H1 (cell line): ENCODE measurements around the gene RASGEF1C. TPM values are rescaled to one million over a fixed set of nuclear protein-coding genes. Genes with fewer than 3 reads are reported as not detected.

Experiments used
- CTCF ChIA-PET: fragments of 300-600 bp; sonication (Branson Sonifier 250); formaldehyde crosslinking; loops from one replicate; lab custom pipeline; 2021; ENCODE audit not compliant: partially characterized antibody; lab: Charles Lee
- POLR2A ChIA-PET: fragments of 300-600 bp; sonication (Branson Sonifier 250); formaldehyde crosslinking; loops from one replicate; lab custom pipeline; 2021; ENCODE audit warnings: inconsistent platforms; ENCODE audit not compliant: partially characterized antibody; lab: Charles Lee
- DNase-seq, 2 experiments: peaks; one replicate each; pipeline versions ENCODE4 v3.0.0 to v3.0.0-alpha.2; 2010 to 2022; ENCODE audit warnings: low spot score in 2 of 2, low read depth in 1 of 2, mixed read lengths in 1 of 2
- FAIRE-seq: peaks from 2 replicates; lab custom pipeline; 2011; peaks lifted over from hg19 to GRCh38; lab: Jason Lieb, UNC
- H2AFZ ChIP-seq: 2 replicates; pipeline ENCODE4 v1.8.1; 2012; ENCODE audit warnings: low read length, inconsistent platforms
- H2AK5ac ChIP-seq: 2 replicates; pipeline ENCODE4 v1.6.1; 2013; ENCODE audit warnings: low read depth, low read length
- H2BK120ac ChIP-seq: replicated peaks from 2 replicates; pipeline ENCODE3; 2013; ENCODE audit warnings: low read depth, low read length, inconsistent platforms
- H2BK12ac ChIP-seq: 2 replicates; pipeline ENCODE4 v1.6.1; 2013; ENCODE audit warnings: low read depth, low read length
- H2BK15ac ChIP-seq: 2 replicates; pipeline ENCODE4 v1.6.1; 2013; ENCODE audit warnings: low read length
- H2BK20ac ChIP-seq: 2 replicates; pipeline ENCODE4 v1.6.1; 2013; ENCODE audit warnings: low read length
- H2BK5ac ChIP-seq: 2 replicates; pipeline ENCODE4 v1.6.1; 2013; ENCODE audit warnings: low read depth, low read length
- H3K14ac ChIP-seq: 2 replicates; pipeline ENCODE4 v1.6.1; 2013; ENCODE audit warnings: inconsistent platforms; ENCODE audit not compliant: insufficient read length
- H3K18ac ChIP-seq: 2 replicates; pipeline ENCODE4 v1.6.1; 2013; ENCODE audit warnings: low read length; ENCODE audit errors: extremely low read depth
- H3K23ac ChIP-seq: 2 replicates; pipeline ENCODE4 v1.6.1; 2013; ENCODE audit warnings: inconsistent platforms; ENCODE audit not compliant: insufficient read length
- H3K23me2 ChIP-seq: 2 replicates; pipeline ENCODE4 v1.6.1; 2013; ENCODE audit warnings: low read depth, low read length
- H3K27ac ChIP-seq: 2 replicates; pipeline ENCODE4 v1.6.1; 2011; ENCODE audit warnings: low read depth, low read length, inconsistent platforms
- H3K27me3 ChIP-seq, 4 experiments: replicated peaks in 1 of 4; 1 replicate in 1 of 4; 2 replicates in 3 of 4; pipeline versions ENCODE4 v1.6.1 to v1.8.1; 2011 to 2013; ENCODE audit warnings: low read length in 3 of 4, mild to moderate bottlenecking in 3 of 4, inconsistent platforms in 2 of 4, mixed read lengths in 2 of 4, moderate library complexity in 1 of 4; ENCODE audit not compliant: control insufficient read depth in 3 of 4, insufficient read depth in 3 of 4; ENCODE audit errors: extremely low read depth in 1 of 4
- H3K36me3 ChIP-seq, 4 experiments: 2 replicates each; pipeline versions ENCODE4 v1.6.1 to v1.8.1; 2011 to 2013; ENCODE audit warnings: mild to moderate bottlenecking in 4 of 4, low read length in 3 of 4, moderate library complexity in 2 of 4, control low read depth in 1 of 4, inconsistent platforms in 1 of 4; ENCODE audit not compliant: insufficient read depth in 4 of 4, control insufficient read depth in 2 of 4
- H3K4ac ChIP-seq: replicated peaks from 2 replicates; pipeline ENCODE3; 2013; ENCODE audit warnings: low read length, low read depth, mixed read lengths, inconsistent platforms; ENCODE audit not compliant: insufficient read length
- H3K4me1 ChIP-seq, 4 experiments: replicated peaks in 1 of 4; 1 replicate in 1 of 4; 2 replicates in 3 of 4; pipeline versions ENCODE4 v1.6.1 to v1.8.1; 2011 to 2013; ENCODE audit warnings: low read length in 3 of 4, inconsistent platforms in 2 of 4, mixed read lengths in 1 of 4; ENCODE audit not compliant: insufficient read depth in 4 of 4, control insufficient read depth in 3 of 4
- H3K4me2 ChIP-seq, 2 experiments: 2 replicates each; pipeline versions ENCODE4 v1.6.1 to v1.8.1; 2011 to 2013; ENCODE audit warnings: low read depth in 2 of 2, low read length in 2 of 2, control low read depth in 1 of 2, inconsistent platforms in 1 of 2, mild to moderate bottlenecking in 1 of 2; ENCODE audit not compliant: insufficient read depth in 1 of 2
- H3K4me3 ChIP-seq, 4 experiments: fragments of 200-600, 300-600 bp in 1 of 4; sonication (generic), shearing (Covaris generic), sonication (Bioruptor Twin) in 1 of 4; 2 replicates each; pipeline versions ENCODE4 v1.5.1 to v1.8.1; 2011 to 2016; ENCODE audit warnings: low read length in 4 of 4, low read depth in 3 of 4, control low read depth in 2 of 4, inconsistent platforms in 2 of 4, mild to moderate bottlenecking in 2 of 4, mixed read lengths in 1 of 4, moderate library complexity in 1 of 4; ENCODE audit not compliant: insufficient read depth in 2 of 4; ENCODE audit errors: extremely low read depth in 1 of 4
- H3K56ac ChIP-seq: replicated peaks from 2 replicates; pipeline ENCODE3; 2013; ENCODE audit warnings: low read depth, mild to moderate bottlenecking, mixed read lengths, low read length, inconsistent platforms; ENCODE audit not compliant: insufficient read length
- H3K79me1 ChIP-seq: 2 replicates; pipeline ENCODE4 v1.6.1; 2013; ENCODE audit warnings: low read depth, low read length, control low read depth
- H3K79me2 ChIP-seq, 2 experiments: 2 replicates each; pipeline versions ENCODE4 v1.6.1 to v1.8.1; 2012 to 2013; ENCODE audit warnings: low read length in 2 of 2, mild to moderate bottlenecking in 2 of 2, inconsistent platforms in 1 of 2; ENCODE audit not compliant: insufficient read depth in 2 of 2, control insufficient read depth in 1 of 2
- H3K9ac ChIP-seq, 4 experiments: replicated peaks in 1 of 4; 1 replicate in 1 of 4; 2 replicates in 3 of 4; pipeline versions ENCODE4 v1.6.1 to v1.8.1; 2011 to 2013; ENCODE audit warnings: low read depth in 3 of 4, low read length in 3 of 4, control low read depth in 2 of 4, mild to moderate bottlenecking in 2 of 4, moderate library complexity in 2 of 4, inconsistent platforms in 1 of 4; ENCODE audit errors: extremely low read depth in 1 of 4
- H3K9me3 ChIP-seq, 2 experiments: 2 replicates each; pipeline versions ENCODE4 v1.6.1 to v1.8.1; 2012 to 2013; ENCODE audit warnings: mild to moderate bottlenecking in 2 of 2, moderate library complexity in 2 of 2, control low read depth in 1 of 2, inconsistent platforms in 1 of 2, low read depth in 1 of 2, low read length in 1 of 2, mixed read lengths in 1 of 2; ENCODE audit not compliant: insufficient read depth in 2 of 2
- H4K20me1 ChIP-seq, 2 experiments: replicated peaks in 1 of 2; 2 replicates each; pipeline versions ENCODE3 to v1.8.1; 2011 to 2013; ENCODE audit warnings: inconsistent platforms in 2 of 2, low read length in 2 of 2, mild to moderate bottlenecking in 1 of 2; ENCODE audit not compliant: insufficient read depth in 2 of 2, control insufficient read depth in 1 of 2
- H4K5ac ChIP-seq: 2 replicates; pipeline ENCODE4 v1.6.1; 2013; ENCODE audit warnings: low read length, low read depth, mixed read lengths, inconsistent platforms; ENCODE audit not compliant: insufficient read length
- H4K8ac ChIP-seq: 2 replicates; pipeline ENCODE4 v1.8.0; 2013; ENCODE audit warnings: mild to moderate bottlenecking, moderate library complexity, low read length, inconsistent platforms; ENCODE audit not compliant: insufficient read depth; ENCODE audit errors: extremely low read depth
- H4K91ac ChIP-seq: replicated peaks from 2 replicates; pipeline ENCODE3; 2013; ENCODE audit warnings: low read length, mixed read lengths, inconsistent platforms; ENCODE audit not compliant: insufficient read length
- SP4 ChIP-seq: IDR thresholded peaks from 2 replicates; pipeline ENCODE4 v1.6.1; 2012; ENCODE audit warnings: low read length, inconsistent platforms
- WGBS, 2 experiments: shearing (Covaris generic) in 1 of 2; methylation state at CpG; one replicate each; pipeline versions ENCODE4 v1.1.6 to v1.1.7; 2013 to 2015; ENCODE audit warnings: low lambda C conversion rate in 2 of 2, mixed read lengths in 2 of 2, inconsistent platforms in 1 of 2, low coverage in 1 of 2, missing lambda C conversion rate in 1 of 2; ENCODE audit not compliant: insufficient replicate concordance in 2 of 2, insufficient coverage in 1 of 2, insufficient read length in 1 of 2; ENCODE audit errors: extremely low coverage in 1 of 2, missing lambda C conversion rate in 1 of 2; 5-methylcytosine and 5-hydroxymethylcytosine counted together
- polyA plus RNA-seq, 7 experiments: library from polyadenylated mRNA; depleted of rRNA in 3 of 7; stranded (reverse) in 5 of 7; unstranded in 2 of 7; fragments of >200 nt in 5 of 7; fragments of 200-250 nt in 2 of 7; gene quantifications; 1 replicate in 5 of 7; 2 replicates in 1 of 7; 4 replicates in 1 of 7; pipeline versions ENCODE4 v1.2.1 to v1.2.3, GENCODE V29; 2011 to 2013; ENCODE audit warnings: missing spikeins in 2 of 7, mixed read lengths in 2 of 7
- total RNA-seq: library from RNA; stranded (reverse); fragmentation: NEBNext Ultra II Directional; extraction: Animal tissue kit (Norgen Biotek cat#: 25700); gene quantifications from 2 replicates; pipeline ENCODE4 v1.2.1, GENCODE V29; 2021

RASGEF1C gene
- total and polyA plus RNA-seq, 2 of the 8 experiments (the other 6 are each of a cell fraction or from before 2014, with no cell fraction given) = 0.26 to 0.61 TPM

DNA sequence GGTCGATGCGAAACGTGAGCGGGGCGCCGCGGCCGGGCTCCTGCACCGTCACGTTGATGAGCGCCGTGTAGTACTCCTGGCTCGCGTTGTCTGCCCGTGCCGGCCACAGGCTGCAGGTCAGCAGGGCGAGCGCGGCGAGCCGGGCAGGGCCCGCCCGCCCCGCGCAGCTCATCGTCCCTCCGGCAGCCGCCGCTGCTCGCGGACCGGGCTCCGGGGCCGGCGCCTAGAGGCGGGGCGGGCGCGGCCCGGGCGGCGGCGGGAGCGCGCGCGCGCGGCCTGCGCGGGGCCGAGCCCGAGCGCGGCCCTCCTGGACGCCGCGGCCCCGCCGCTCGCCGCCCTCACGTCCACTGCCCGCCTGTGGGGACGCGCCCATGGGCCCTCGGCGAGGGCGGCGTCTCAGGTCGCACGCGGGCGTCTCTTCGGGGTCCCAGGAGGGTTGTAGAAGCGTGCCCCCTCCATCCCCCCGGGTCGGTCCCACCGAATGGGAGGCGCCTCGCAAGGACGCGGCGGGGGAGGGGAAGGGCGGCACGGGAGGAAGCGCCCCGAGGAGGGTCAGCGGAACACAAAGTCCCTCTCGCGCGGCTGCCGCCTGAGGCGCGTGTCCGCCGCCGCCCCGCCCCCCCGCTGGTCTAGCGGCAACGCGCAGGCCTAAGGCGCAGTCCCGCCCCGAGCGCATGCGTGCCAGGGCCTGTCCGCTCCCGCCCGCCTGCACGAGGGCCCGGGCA is 137.3 kb downstream of the RASGEF1C start, which contains the start of gene RNF130:
Gene RNF130, minus strand, starts transcription at position 229 of the 725 bp plus-strand sequence. Its CDS starts 57 bp downstream, at position 172.
- H4K20me1 ChIP-seq = peaks cover 2 to 10% of the 10 kb centered on the region in 2 experiments
- peak within 1 kb of the TSS; percentile 72; the same call in 1 of the 2 replicates for H2BK5ac ChIP-seq
- peaks cover 14% of the 10 kb centered on the region for H3K23me2 ChIP-seq
- peak within 1 kb of the TSS; percentile 23; the same call in 1 of the 2 replicates for H2BK15ac ChIP-seq
- peak within 1 kb of the TSS; percentile 86 for H3K4ac ChIP-seq
- H2BK12ac ChIP-seq = peak within 1 kb of the TSS; percentile 55; the same call in 1 of the 2 replicates
- H3K27me3 ChIP-seq = peaks cover 6 to 18% (median 16%) of the 10 kb centered on the region in 4 experiments
- peaks cover 6% of the 10 kb centered on the region; the same call in 1 of the 2 replicates for H3K79me1 ChIP-seq
- ChIA-PET CTCF (interaction anchor here (2.3 kb wide), 1 partner anchor 20 kb away, joined by 7 read pairs; no protein-coding TSS in a partner anchor), POLR2A (interaction anchor here (1.1 to 3.1 kb wide), 5 partner anchors 11 to 19 kb away, joined by 3 to 40 read pairs (median 9); no protein-coding TSS in a partner anchor)
- H3K18ac ChIP-seq = peak within 1 kb of the TSS; percentile 95
- H3K14ac ChIP-seq = no peak within 1 kb of the TSS
- peak within 1 kb of the TSS; percentile 83 for H4K91ac ChIP-seq
- no peak within 1 kb of the TSS for H2BK20ac ChIP-seq
- peaks cover 9 to 47% of the 10 kb centered on the region in 2 experiments for H3K79me2 ChIP-seq
- no peak within 1 kb of the TSS for H2BK120ac ChIP-seq
- H3K56ac ChIP-seq = peak within 1 kb of the TSS; percentile 80
- WGBS, 2 experiments = 1% methylated on average over 70 of the region's 113 CpGs; no CpG with 5 or more reads in 1 of the 2 experiments
- H3K36me3 ChIP-seq = peaks cover 0 to 5% (median 0%) of the 10 kb centered on the region in 4 experiments; a peak in 1 of 8 replicates
- FAIRE-seq (no peak), DNase-seq (peak in 1 of 2 experiments; percentile 96)
- H3K23ac ChIP-seq = no peak within 1 kb of the TSS
- H2AFZ ChIP-seq = peak within 1 kb of the TSS; percentile 8; the same call in 1 of the 2 replicates
- peaks cover 8 to 12% of the 10 kb centered on the region in 2 experiments for H3K9me3 ChIP-seq
- H4K5ac ChIP-seq = peak within 1 kb of the TSS; percentile 61
- H3K27ac ChIP-seq = peak within 1 kb of the TSS; percentile 82
- peak within 1 kb of the TSS; percentile 97 for H4K8ac ChIP-seq
- peak within 1 kb of the TSS; percentile 88 to 98 for H3K4me2 ChIP-seq
- peak within 1 kb of the TSS; percentile 78 to 94 (median 93) for H3K4me3 ChIP-seq
- peaks cover 2 to 11% (median 8%) of the 10 kb centered on the region in 4 experiments; a peak in 4 of 7 replicates for H3K4me1 ChIP-seq
- H2AK5ac ChIP-seq = 0 out of 2 replicates have a peak within 1 kb of the TSS, but pooled peaks have one; percentile 1
- H3K9ac ChIP-seq = peak within 1 kb of the TSS; percentile 86 to 97 (median 91)
- TF ChIP-seq SP4 = peak; percentile 30; the same call in 1 of the 2 replicates
